HepG2 (cell line): ENCODE data around the gene HLA-C. TPM values are rescaled to one million over a fixed set of nuclear protein-coding genes. Genes with fewer than 3 reads are reported as not detected.

ENCODE experiments used
- ATAC-seq: fragments of 200-7000 bp; cut with Tn5 transposase; 3 replicates; pipeline ENCODE4 v1.9.1; 2020; ENCODE audit warnings: mild to moderate bottlenecking, moderate library complexity
- BruUV-seq: library from RNA; stranded (reverse); fragments of 400-500 nt; replicated peaks from 2 replicates; lab custom pipeline; 2021; lab: Mats Ljungman, UMichigan
- CTCF ChIA-PET: fragments of 300-600 bp; formaldehyde crosslinking; extraction: SDS; loops from one replicate; lab custom pipeline; 2021; ENCODE audit warnings: low total read pairs, inconsistent platforms, low intra/inter-chr PET ratio; lab: Yijun Ruan, JAX
- POLR2A ChIA-PET: fragments of 350-600 bp; sonication (Branson Sonifier 250); formaldehyde crosslinking; loops from one replicate; lab custom pipeline; 2020; ENCODE audit warnings: antibody characterized with exemption, inconsistent platforms; lab: Yijun Ruan, JAX
- DNase-seq: peaks from one replicate; pipeline ENCODE4 v3.0.0-alpha.2; 2015; ENCODE audit warnings: low spot score
- FAIRE-seq: peaks from 3 replicates; lab custom pipeline; 2011; peaks lifted over from hg19 to GRCh38; lab: Jason Lieb, UNC
- H2AFZ ChIP-seq: one replicate; pipeline ENCODE4 v1.6.1; 2011; ENCODE audit warnings: low read length, inconsistent platforms
- H3K27ac ChIP-seq: fragments of 300-600 bp; 3 replicates; pipeline ENCODE4 v1.8.0; 2011; ENCODE audit warnings: mixed run types, mild to moderate bottlenecking, mixed read lengths, low read length, inconsistent platforms; ENCODE audit not compliant: insufficient read depth; ENCODE audit errors: extremely low read length
- H3K27me3 ChIP-seq, 2 experiments: fragments of 200-600 bp in 1 of 2; 2 replicates in 1 of 2; 3 replicates in 1 of 2; pipeline versions ENCODE4 v1.6.0 to v1.8.0; 2011; ENCODE audit warnings: low read length in 2 of 2, mild to moderate bottlenecking in 2 of 2, moderate library complexity in 2 of 2, inconsistent platforms in 1 of 2; ENCODE audit not compliant: insufficient read depth in 2 of 2, control insufficient read depth in 1 of 2
- H3K36me3 ChIP-seq, 2 experiments: fragments of 200-600 bp in 1 of 2; replicated peaks in 1 of 2; 2 replicates in 1 of 2; 3 replicates in 1 of 2; pipeline versions ENCODE4 v1.5.1 to v1.8.0; 2011; ENCODE audit warnings: low read length in 2 of 2, inconsistent platforms in 1 of 2; ENCODE audit not compliant: insufficient read depth in 2 of 2, control insufficient read depth in 1 of 2
- H3K4me1 ChIP-seq: 2 replicates; pipeline ENCODE4 v1.5.1; 2012; ENCODE audit warnings: low read length, inconsistent platforms; ENCODE audit not compliant: insufficient read depth
- H3K4me2 ChIP-seq: 2 replicates; pipeline ENCODE4 v1.6.0; 2011; ENCODE audit warnings: low read depth, low read length, inconsistent platforms
- H3K4me3 ChIP-seq, 3 experiments: fragments of 200-600 bp in 1 of 3; sonication (generic), shearing (Covaris generic) in 1 of 3; replicated peaks in 1 of 3; 2 replicates each; pipeline ENCODE4 v1.5.1; 2011 to 2016; ENCODE audit warnings: low read length in 3 of 3, inconsistent platforms in 2 of 3, low read depth in 2 of 3, mild to moderate bottlenecking in 2 of 3, control low read depth in 1 of 3, mixed read lengths in 1 of 3; ENCODE audit not compliant: insufficient read depth in 1 of 3
- H3K79me2 ChIP-seq: one replicate; pipeline ENCODE4 v1.6.1; 2011; ENCODE audit warnings: low read length, inconsistent platforms; ENCODE audit not compliant: insufficient read depth
- H3K9ac ChIP-seq: 2 replicates; pipeline ENCODE4 v1.6.0; 2011; ENCODE audit warnings: mild to moderate bottlenecking, low read depth, low read length, inconsistent platforms; ENCODE audit not compliant: insufficient read depth
- H3K9me3 ChIP-seq: 2 replicates; pipeline ENCODE4 v1.5.1; 2012; ENCODE audit warnings: mild to moderate bottlenecking, low read length
- H4K20me1 ChIP-seq: 2 replicates; pipeline ENCODE4 v1.6.0; 2011; ENCODE audit warnings: inconsistent platforms, mild to moderate bottlenecking, low read length, moderate library complexity; ENCODE audit not compliant: insufficient read depth
- ARNT ChIP-seq: fragments of 450-650 bp; IDR thresholded peaks from 2 replicates; pipeline ENCODE4 v1.6.1; 2017
- ATF1 ChIP-seq: IDR thresholded peaks from 2 replicates; pipeline ENCODE4 v1.6.1; 2016; ENCODE audit warnings: mild to moderate bottlenecking, control low read depth
- ELK4 ChIP-seq: sonication (generic); formaldehyde crosslinking; IDR thresholded peaks from 2 replicates; pipeline ENCODE4 v1.9.0; 2021; ENCODE audit warnings: missing genetic modification reagents, borderline replicate concordance
- FOSL2 ChIP-seq: sonication (generic); formaldehyde crosslinking; IDR thresholded peaks from 2 replicates; pipeline ENCODE4 v1.4.0; 2020; ENCODE audit warnings: missing genetic modification reagents
- HNF1A ChIP-seq, 2 experiments: sonication (generic) in 1 of 2; formaldehyde crosslinking in 1 of 2; IDR thresholded peaks; 2 replicates each; pipeline versions ENCODE4 v1.4.0 to v1.6.1; 2016 to 2020; ENCODE audit warnings: borderline replicate concordance in 1 of 2, low read depth in 1 of 2, mild to moderate bottlenecking in 1 of 2, missing genetic modification reagents in 1 of 2
- POLR2AphosphoS2 ChIP-seq: IDR thresholded peaks from 2 replicates; pipeline ENCODE4 v1.6.1; 2011; ENCODE audit warnings: low read depth, low read length, improper control_type of control experiment
- RBM22 ChIP-seq: fragments of 200-400 bp; formaldehyde crosslinking; optimal IDR thresholded peaks from 2 replicates; pipeline ENCODE3; 2017; ENCODE audit warnings: mild to moderate bottlenecking, low read length, moderate library complexity
- TCF12 ChIP-seq, 2 experiments: fragments of 450-650 bp in 1 of 2; sonication (generic) in 1 of 2; formaldehyde crosslinking in 1 of 2; IDR thresholded peaks; 2 replicates each; pipeline versions ENCODE4 v1.6.1 to v1.8.0; 2017 to 2022; ENCODE audit warnings: antibody characterized with exemption in 1 of 2, mild to moderate bottlenecking in 1 of 2, missing genetic modification reagents in 1 of 2, moderate library complexity in 1 of 2
- TCF7 ChIP-seq: sonication (generic); IDR thresholded peaks from 2 replicates; pipeline ENCODE4 v1.6.1; 2016; ENCODE audit warnings: antibody characterized with exemption, low read depth
- ZBED4 ChIP-seq: sonication (generic); formaldehyde crosslinking; IDR thresholded peaks from 2 replicates; pipeline ENCODE4 v1.4.0; 2020; ENCODE audit warnings: missing genetic modification reagents, borderline replicate concordance
- ZNF44 ChIP-seq: sonication (generic); formaldehyde crosslinking; IDR thresholded peaks from 2 replicates; pipeline ENCODE4 v1.5.1; 2020; ENCODE audit warnings: mild to moderate bottlenecking, missing genetic modification reagents
- ZNF614 ChIP-seq: IDR thresholded peaks from 2 replicates; pipeline ENCODE4 v1.6.1; 2018; ENCODE audit warnings: missing biosample characterization, missing genetic modification reagents, inconsistent platforms, borderline replicate concordance
- ZNF703 ChIP-seq: sonication (generic); formaldehyde crosslinking; IDR thresholded peaks from 2 replicates; pipeline ENCODE4 v1.5.1; 2020; ENCODE audit warnings: missing genetic modification reagents, mild to moderate bottlenecking, moderate library complexity, borderline replicate concordance
- ZNF746 ChIP-seq: sonication (generic); formaldehyde crosslinking; IDR thresholded peaks from 2 replicates; pipeline ENCODE4 v1.8.0; 2022; ENCODE audit warnings: mild to moderate bottlenecking, missing genetic modification reagents
- WGBS: methylation state at CpG from one replicate; pipeline ENCODE4 v1.1.6; 2017; ENCODE audit warnings: low lambda C conversion rate; 5-methylcytosine and 5-hydroxymethylcytosine counted together
- in situ Hi-C: cut with HindIII; loops from 2 replicates; pipeline ENCODE4 v1.10.0; 2017; ENCODE audit warnings: low pct_unique_long_range_greater_than_20kb; ENCODE audit not compliant: extremely low pct_ligation_motif_present
- intact Hi-C: fragments of 100-400 bp; cut with micrococcal nuclease; formaldehyde crosslinking; loops from one replicate; pipeline ENCODE4 v1.10.0; 2022; ENCODE audit not compliant: unreplicated experiment
- polyA plus RNA-seq, 8 experiments: library from polyadenylated mRNA; depleted of rRNA in 3 of 8; stranded (reverse) in 7 of 8; unstranded in 1 of 8; fragments of >200 nt; fragmentation: Illumina TruSeq in 4 of 8; extraction: Trizol in 4 of 8; gene quantifications; 2 replicates each; pipeline versions ENCODE4 v1.2.1 to v1.2.3, GENCODE V29; 2011 to 2016; ENCODE audit warnings: low read depth in 4 of 8, missing spikeins in 1 of 8, mixed read lengths in 1 of 8; ENCODE audit not compliant: insufficient read depth in 1 of 8
- total RNA-seq, 5 experiments: library from RNA; depleted of rRNA; stranded (reverse); fragments of >200 nt; fragmentation: Illumina TruSeq; extraction: Trizol; gene quantifications; 2 replicates each; pipeline ENCODE4 v1.2.3, GENCODE V29; 2016; ENCODE audit warnings: low read depth in 1 of 5

HLA-C gene
- total and polyA plus RNA-seq, 2 of the 13 experiments (the other 11 are each of a cell fraction or from before 2014, with no cell fraction given) = 77.1 to 155 TPM

GRCh38 chr6:31300797-31301196 lies 28.9 kb upstream of the HLA-C start (continued):
- TF ChIP-seq ZNF703 (CRISPR knock-in tag) (no peak), ATF1 (no peak), POLR2AphosphoS2 (no peak), ARNT (no peak), FOSL2 (CRISPR knock-in tag) (peak; percentile 40), ZNF746 (no peak)
- TF ChIP-seq, all 625 proteins: peak for 3

GRCh38 chr6:31299947-31300346 lies 28.1 kb upstream of the HLA-C start:
- Histone ChIP-seq H3K27me3 (no peaks in the 10 kb centered on the region; a peak in 1 of 5 replicates), H3K79me2 (no peaks in the 10 kb centered on the region), H3K4me1 (peaks cover 14% of the 10 kb centered on the region), H3K4me2 (peak overlapping the region; percentile 36), H3K9ac (no peak overlapping the region), H2AFZ (no peak overlapping the region), H3K9me3 (no peaks in the 10 kb centered on the region), H3K36me3 (no peaks in the 10 kb centered on the region), H3K27ac (no peak overlapping the region), H4K20me1 (no peaks in the 10 kb centered on the region), H3K4me3 (no peak overlapping the region)
- ATAC-seq = peak; percentile 81
- no TSS peak for BruUV-seq
- CTCF ChIA-PET = no interaction called here
- in situ Hi-C loops = no loop called here
- POLR2A ChIA-PET = interaction anchor here (1.3 to 1.4 kb wide), 2 partner anchors 94 to 103 kb away, joined by 3 read pairs; no protein-coding TSS in a partner anchor
- DNase-seq = peak; percentile 51
- intact Hi-C loops = no loop called here
- FAIRE-seq = peak; percentile 67
- 2% methylated on average over 3 of the region's 3 CpGs for WGBS
- TF ChIP-seq ZNF614 (no peak), ZNF44 (CRISPR knock-in tag) (no peak), RBM22 (no peak), TCF7 (peak; percentile 19; the same call in 1 of the 2 replicates), ELK4 (CRISPR knock-in tag) (no peak), TCF12 (IDR thresholded peaks at IDR 0.05) (no peak), TCF12 (CRISPR knock-in tag; IDR thresholded peaks at IDR 0.05) (no peak), ZBED4 (no peak), HNF1A (IDR thresholded peaks at IDR 0.05; ENCODE audit: low read depth) (peak; percentile 61), HNF1A (CRISPR knock-in tag; IDR thresholded peaks at IDR 0.05; ENCODE audit: borderline replicate concordance) (peak; percentile 49; the same call in 1 of the 2 replicates)
